CD4-positive, alpha-beta T cell treated with Interleukin-15 for 4 hours (primary cell): ENCODE results near the gene WFDC13.
"Not testable (repeated sequence)": the region's sequence is repeated elsewhere in the genome, so short reads cannot be mapped to it uniquely, and the experiment has no call there.

Experiments
- DNase-seq: peaks from one replicate; pipeline ENCODE4 v3.0.0-alpha.2; 2020; ENCODE audit warnings: low spot score

Gene WFDC13

DNA sequence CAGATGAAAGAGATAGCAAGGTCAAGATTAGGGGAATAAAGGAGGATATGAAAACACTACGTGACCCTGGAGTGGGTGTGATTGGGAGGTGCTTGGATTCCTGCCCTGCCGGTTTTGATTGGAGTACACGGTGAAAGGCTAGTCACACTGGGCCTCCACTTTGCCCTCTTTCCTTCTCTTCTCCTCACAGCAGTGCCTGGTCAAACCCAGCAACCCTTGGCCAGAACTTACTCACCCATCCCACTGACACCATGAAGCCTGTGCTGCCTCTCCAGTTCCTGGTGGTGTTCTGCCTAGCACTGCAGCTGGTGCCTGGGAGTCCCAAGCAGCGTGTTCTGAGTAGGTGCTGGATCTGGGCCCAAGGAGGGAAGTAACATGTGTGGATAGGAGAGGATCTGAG is at the start of gene WFDC13:
WFDC13 (plus strand) TSS at position 166 of the 400 bp plus-strand sequence; CDS start at position 252, 86 bp downstream.
- no peak for DNase-seq

GRCh38 chr20:45657038-45657437 is 44.8 kb upstream of the WFDC13 start:
- DNase-seq, result not testable (repeated sequence)

- DNase-seq, result no peak
Measured at GRCh38 chr20:45670139-45670538, 31.7 kb upstream of the WFDC13 start, which contains the start of gene WFDC11. Gene WFDC11, minus strand, starts transcription at chr20:45670239. Its CDS starts 19,639 bp downstream, at chr20:45650600.

DNA sequence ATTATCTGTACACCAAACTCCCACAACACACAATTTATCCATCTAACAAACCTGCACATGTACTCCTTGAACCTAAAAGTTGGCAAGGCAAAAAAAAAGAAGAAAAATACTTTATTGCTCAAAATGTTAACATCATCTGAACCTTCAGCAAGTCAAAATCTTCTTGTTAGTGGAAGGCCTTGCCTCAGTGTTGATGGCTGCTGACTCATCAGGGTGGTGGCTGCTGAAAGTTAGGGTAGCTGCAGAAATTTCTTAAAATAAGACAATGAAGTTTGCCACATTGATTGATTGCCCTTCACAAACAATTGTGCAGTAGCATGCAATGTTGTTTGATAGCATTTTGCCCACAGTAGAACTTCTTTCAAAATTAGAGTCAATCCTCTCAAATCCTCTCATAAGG is 29.1 kb upstream of the WFDC13 start:
- DNase-seq, result no peak

DNA sequence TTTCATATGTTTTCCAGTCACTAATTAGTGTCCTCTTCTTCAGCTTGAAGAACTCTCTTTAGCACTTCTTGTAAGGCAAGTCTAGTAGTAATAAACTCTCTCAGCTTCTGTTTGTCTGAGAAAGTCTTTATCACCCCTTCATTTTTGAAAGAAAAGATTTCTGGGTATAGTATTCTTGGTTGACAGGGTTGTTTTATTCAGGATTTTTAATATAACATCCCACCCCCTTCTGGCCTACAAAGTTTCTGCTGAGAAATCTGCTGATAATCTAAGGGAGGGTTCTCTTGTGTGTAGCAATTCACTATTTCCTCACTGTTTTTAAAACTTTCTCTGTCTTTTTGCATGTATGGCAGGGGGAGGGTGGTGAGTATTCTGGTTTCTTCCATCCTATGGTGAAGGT is 22.2 kb upstream of the WFDC13 start:
- DNase-seq, result no peak

GRCh38 chr20:45685896-45686295 is 15.9 kb upstream of the WFDC13 start:
- no peak for DNase-seq

DNA sequence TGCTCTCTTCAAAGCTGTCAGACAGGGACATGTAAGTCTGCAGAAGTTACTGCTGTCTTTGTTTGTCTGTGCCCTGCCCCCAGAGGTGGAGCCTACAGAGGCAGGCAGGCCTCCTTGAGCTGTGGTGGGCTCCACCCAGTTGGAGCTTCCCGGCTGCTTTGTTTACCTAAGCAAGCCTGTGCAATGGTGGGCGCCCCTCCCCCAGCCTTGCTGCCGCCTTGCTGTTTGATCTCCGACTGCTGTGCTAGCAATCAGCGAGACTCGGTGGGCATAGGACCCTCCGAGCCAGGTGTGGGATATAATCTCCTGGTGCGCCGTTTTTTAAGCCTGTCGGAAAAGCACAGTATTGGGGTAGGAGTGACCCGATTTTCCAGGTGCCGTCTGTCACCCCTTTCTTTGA is 8.5 kb upstream of the WFDC13 start:
- DNase-seq, result not testable (repeated sequence)

DNA sequence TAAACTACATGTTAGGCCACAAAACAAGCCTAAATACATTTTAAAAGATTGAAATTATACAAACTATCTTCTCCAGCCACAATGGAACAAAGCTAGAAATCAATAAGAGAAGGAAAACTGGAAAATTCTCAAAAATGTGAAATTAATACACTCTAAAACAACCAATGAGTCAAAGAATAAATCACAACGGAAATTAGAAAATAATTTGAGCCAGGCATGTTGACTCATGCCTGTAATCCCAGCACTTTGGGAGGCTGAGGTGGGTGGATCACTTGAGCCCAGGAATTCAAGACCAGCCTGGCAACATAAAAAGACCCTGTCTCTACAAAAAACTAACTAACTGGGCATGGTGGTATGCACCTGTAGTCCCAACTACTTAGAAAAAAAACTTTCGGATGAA is 6.3 kb upstream of the WFDC13 start:
- DNase-seq, result no peak

DNA sequence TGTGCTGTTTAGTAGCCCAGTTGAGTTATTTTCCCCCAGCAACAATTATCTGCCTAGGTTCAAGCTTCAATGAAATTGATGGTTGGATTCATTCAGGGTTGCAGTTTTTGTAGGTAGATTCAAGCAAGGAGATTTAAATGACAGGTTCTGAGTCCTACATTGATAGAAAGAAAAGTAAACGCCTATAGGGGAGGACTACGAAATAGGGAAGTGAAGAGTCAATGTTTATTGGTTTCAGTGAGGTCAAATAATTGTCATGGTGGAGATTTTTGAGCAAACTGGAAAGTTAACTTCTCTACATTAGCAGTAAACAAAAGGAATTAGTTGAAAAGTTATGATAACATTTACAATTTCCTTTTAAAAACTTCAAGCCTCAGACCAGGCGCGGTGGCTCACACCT is 734 bp upstream of the WFDC13 start:
- DNase-seq, result no peak

DNA sequence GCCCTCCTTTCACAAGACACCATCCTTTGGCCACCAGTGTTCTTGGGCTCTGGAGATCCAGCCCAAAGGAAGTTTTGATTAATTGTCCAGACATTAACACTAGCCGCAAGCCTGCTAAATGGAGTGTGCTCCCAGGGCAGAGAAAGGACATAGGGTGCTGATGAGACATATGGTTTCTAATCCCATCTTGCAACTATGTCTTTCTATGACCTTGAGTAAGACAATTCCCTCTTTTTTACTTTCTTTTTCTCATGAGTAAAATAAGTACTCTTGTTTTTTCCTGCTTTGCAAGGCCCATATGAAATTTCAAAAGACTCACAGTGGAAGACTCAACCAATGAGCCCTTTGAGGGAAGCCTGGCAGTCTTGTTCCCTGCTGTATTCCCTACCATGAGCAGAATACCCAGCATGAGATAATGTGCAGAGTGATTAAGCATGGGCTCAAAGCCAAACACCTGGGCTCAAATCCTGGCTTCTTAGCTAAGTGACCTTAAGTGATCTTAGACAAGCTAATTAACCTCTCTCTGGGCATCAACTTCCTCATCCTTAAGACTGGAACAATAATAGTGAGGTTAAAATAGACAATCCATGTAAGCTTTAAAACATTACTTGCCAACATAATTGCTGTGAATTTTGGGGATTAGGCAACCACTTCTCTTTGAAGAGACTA is 3.3 kb downstream of the WFDC13 start, which contains the start of gene WFDC10B:
WFDC10B (minus strand) TSS at position 51 of the 669 bp plus-strand sequence. CDS start 19,027 bp downstream, outside the sequence.
- DNase-seq, result no peak

DNA sequence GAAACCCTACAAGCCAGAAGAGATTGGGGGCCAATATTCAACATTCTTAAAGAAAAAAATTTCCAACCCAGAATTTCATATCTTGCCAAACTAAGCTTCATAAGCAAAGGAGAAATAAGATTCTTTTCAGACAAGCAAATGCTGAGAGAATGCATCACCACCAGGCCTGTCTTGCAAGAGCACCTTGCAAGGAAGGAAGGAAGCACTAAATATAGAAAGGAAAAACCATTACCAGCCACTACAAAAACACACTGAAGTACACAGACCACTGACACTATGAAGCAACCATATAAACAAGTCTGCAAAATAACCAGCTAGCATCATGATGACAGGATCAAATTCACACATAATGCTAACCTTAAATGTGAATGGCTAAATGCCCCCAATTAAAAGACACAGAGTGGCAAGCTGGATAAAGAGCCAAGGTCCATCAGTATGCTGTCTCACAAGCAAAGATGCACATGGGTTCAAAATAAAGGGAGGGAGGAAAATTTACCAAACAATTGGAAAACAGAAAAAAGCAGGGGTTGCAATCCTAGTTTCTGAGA is 14.4 kb downstream of the WFDC13 start:
- DNase-seq, result not testable (repeated sequence)

DNA sequence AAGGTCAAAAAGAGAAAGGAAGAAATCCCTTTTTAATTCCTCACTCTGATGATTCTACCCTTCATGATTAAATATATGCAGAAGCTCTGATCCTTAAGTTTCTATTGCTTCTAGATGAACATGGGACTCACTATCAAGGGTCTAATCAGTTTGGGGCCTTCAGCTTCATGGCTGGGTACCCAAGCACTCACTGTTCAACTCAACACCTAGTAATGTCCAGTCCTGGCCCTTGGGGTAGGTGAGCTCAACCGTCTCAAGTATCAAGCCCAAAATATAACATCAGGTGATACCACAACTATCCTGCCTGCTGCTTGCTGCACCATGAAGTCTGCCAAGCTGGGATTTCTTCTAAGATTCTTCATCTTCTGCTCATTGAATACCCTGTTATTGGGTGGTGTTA is 20.2 kb downstream of the WFDC13 start, which contains the start of gene SPINT4:
SPINT4 (plus strand) TSS at position 301 of the 400 bp plus-strand sequence; CDS start at position 322, 21 bp downstream.
- no peak for DNase-seq

- no peak for DNase-seq
Measured at GRCh38 chr20:45725134-45725533, 23.3 kb downstream of the WFDC13 start.

GRCh38 chr20:45727044-45727443 is 25.2 kb downstream of the WFDC13 start:
- DNase-seq, result no peak

- no peak for DNase-seq
Measured at GRCh38 chr20:45732199-45732598, 30.4 kb downstream of the WFDC13 start.

DNA sequence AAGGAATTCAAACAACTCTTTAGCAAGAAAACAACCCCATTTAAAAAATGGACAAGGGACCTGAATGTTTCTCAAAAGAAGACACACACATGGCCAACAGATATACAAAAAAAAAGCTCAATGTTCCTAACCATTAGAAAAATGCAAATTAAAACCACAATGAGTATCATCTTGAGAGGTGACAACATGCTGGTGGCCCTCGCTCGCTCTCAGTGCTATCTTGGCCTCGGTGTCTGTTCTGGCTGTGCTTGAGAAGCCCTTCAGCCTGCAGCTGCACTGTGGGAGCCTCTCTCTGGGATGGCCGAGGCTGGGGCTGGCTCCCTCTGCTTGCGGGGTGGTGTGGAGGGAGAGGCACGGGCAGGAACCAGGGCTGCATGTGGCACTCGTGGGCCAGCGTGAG is 33.7 kb downstream of the WFDC13 start:
- DNase-seq, result no peak

GRCh38 chr20:45735988-45736387 is 34.1 kb downstream of the WFDC13 start:
- no peak for DNase-seq

- DNase-seq, result no peak
Measured at GRCh38 chr20:45742596-45742995, 40.8 kb downstream of the WFDC13 start.

DNA sequence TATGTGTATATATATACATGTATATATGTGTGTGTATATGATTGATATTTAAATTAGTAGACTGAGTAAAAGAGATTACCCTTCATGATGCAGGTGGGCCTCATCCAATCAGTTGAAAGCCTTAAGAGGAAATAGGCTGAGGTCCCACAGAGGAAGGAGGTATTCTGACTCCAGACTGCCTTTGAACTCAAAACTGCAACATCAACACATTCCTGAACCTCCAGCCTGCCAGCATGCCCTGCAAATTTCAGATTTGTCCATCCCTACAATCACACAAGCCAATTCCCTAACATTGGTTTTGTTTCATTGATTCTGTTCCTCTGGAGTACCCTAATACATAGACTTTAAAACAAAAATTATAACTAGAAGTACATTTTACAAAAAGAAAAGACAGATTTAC is 43.2 kb downstream of the WFDC13 start:
- DNase-seq, result no peak

DNA sequence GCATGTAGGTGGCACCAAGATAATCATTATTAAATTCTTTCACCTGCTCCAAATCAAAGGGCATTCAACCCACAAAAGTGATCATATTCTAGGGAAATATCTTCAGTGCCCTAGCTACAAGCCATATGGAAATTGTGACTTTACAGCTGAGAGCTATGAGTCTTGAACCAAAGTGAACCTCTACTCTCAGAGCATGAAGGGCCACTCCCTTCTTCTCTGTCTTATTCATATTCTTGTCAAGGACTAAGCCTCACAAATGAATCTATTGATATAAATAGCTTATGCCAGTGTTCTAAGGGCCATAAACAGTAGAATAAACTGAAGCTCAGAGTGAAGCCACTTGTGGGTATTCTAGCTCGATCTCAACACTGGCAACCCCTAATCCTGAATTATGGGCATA is 49.9 kb downstream of the WFDC13 start:
- no peak for DNase-seq

DNA sequence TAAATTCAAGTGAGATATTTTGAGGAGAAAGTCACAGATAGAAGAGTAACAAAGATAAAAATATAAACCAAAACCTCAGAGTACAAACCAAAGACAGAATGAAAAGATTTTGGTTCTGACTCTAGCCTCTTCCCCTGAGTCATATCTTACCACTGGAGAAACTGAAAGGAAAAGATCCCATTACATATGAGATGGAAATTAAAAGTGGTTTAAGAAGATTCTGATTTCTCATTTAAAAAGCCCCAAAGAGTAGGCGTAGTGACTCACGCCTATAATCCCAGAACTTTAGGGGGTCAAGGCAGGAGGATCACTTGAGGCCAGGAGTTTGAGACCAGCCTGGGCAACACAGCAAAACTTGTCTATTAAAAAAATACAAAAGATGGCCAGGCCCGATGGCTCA is 50.9 kb downstream of the WFDC13 start:
- DNase-seq, result no peak

DNA sequence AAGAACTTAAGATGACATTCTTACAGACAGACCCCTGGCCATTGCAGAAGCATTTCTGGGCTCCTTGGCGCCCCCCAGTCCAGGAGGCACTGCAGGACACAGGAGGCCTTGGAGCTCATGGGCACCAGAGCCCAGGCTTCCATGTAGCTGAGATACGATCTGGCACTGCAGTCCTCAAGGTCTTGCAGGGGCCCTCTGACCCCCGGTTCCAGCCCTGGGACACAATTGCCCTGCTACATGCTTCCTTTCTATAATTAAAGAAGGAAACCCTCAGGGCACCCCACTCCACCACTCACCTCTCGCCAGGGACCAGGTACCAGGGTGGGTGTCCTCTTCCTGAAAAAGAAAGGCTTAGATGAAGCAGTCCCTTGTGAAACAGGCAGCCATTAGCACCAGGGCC is 56.3 kb downstream of the WFDC13 start:
- DNase-seq, result no peak
